ENCODE measurements around the gene LAMA1.

- TF ChIP-seq CTCF (conservative IDR thresholded peaks at IDR 0.05) (no peak), ZFX (IDR thresholded peaks at IDR 0.05) (no peak)
These were observed 154.0 kb downstream of the LAMA1 start for GRCh38 chr18:6963452-6964097.
